ENCODE data around the gene NPRL2.
A peak's percentile ranks its signal among the peaks of the same experiment; 100 is the strongest.

Gene NPRL2

DNA sequence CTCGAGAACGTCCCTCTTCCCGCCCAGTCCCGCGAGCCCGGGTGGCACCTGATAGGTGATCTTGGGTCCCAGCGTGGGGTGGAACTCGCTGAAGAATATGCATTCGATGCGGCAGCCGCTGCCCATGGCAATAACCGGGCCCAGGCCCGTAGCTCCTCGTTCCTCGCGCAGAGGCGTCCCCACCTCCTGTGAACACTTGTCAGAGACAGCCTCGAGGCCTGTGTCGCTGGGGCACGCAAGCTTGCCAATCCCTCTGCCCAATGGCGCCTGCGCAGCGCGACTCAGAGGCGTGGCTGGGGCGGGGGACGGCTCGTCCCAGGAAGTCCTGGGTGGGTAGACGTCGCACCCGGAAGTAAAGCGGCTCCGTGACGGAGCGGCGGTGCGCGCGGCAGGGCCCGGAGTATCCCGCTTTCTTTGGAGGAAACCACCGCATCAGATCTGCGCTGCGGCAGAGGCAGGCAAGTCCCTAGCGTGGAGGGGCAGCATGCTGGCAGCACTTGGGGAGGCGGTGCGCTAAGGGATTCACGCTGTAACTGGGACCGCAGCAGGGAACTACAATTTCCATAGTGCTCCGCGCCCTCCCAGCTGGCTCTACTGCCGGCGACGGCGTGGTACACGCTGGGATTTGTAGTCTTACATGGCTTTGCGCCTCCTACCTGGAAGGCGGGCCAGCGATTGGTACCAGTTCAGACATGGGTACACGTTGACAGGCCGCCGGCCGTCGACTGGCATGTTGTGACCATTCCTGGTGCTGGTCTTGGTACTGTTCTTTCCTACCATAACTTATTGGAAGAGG, at the start of gene NPRL2, which contains the start of gene CYB561D2:
NPRL2 (minus strand) TSS at position 249 of the 796 bp plus-strand sequence; CDS start at position 126, 123 bp downstream.
CYB561D2 (plus strand) TSS at position 336 of the 796 bp plus-strand sequence. CDS start 572 bp downstream, outside the sequence.
- DNase-seq = peak; percentile 93

- DNase-seq = no peak
These were observed 45.9 kb upstream of the NPRL2 start for GRCh38 chr3:50396502-50396901.

DNA sequence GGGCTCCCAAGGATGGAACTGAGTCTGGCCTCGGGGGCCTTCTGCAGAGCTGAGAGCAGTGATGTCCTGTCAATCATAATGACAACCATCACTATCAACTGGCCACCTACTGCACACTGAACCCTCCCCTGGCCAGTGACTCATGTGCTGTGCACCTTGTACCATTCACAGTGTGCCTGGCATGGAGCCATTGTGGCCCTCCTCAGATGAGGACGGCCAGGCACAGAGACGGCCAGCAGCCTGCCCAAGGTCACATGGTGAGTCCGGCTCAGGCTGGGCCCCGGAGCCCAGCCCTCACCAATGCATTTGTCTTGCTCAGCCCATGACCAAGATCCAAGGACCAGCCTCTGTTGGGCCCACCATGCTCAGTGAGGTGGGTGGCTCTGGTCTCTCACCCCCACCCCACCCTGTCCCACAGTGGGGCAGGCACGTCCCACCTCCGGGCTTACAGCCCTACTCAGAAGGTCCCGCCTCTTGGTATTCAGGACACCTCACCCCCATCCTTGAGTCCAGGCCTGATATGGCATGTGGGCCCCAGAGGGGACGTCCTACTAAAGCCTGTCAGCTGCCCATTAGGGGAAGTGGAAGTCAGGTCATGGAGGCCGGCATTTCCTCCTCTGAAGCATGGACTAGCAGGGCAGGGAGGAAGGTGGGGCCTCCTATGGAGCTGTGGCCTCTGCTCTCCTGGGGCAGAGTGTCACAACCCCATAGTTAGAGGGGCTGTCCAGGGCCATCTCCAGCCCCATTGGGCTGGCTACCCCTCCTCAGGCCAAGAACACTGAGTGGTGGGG, 44.7 kb upstream of the NPRL2 start:
- DNase-seq = no peak

- no peak for DNase-seq
These were observed 42.5 kb upstream of the NPRL2 start for GRCh38 chr3:50393061-50393460.

DNA sequence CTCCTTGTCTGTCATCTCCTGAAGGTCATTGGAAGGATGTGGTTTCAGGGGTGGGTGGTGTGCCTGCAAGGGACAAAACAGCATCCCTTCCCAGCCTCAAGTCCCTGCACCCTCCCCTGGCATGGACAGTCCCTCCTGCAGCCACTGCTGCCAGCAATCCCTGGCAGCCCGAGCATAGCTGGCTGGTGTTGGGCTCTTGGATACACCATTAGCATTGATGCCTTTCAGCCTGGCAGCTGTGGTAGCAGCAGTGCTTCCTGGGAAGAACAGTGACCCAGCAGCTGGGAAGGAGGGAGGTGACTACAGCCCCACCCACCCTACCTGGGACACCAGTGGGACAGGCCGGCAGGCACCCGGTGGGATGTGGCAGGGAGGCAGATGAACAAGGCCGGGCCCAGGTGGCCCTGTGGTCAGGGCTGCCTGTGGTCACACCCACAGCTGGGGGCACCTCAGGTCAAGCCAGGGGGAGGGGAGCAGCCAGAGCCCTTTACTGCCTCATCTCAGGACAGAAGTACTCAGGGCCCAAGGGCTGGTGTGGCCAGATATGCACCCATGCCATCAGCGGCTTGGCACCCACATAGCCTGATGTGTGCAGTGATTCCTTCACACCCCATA, 41.6 kb upstream of the NPRL2 start:
- no peak for DNase-seq

- DNase-seq = no peak
These were observed 40.1 kb upstream of the NPRL2 start for GRCh38 chr3:50390508-50391224.

GRCh38 chr3:50389414-50389767, 38.8 kb upstream of the NPRL2 start:
- no peak for DNase-seq

- no peak for DNase-seq
These were observed 38.3 kb upstream of the NPRL2 start for GRCh38 chr3:50388720-50389413.

- no peak for DNase-seq
These were observed 37.6 kb upstream of the NPRL2 start for GRCh38 chr3:50388016-50388719.

DNA sequence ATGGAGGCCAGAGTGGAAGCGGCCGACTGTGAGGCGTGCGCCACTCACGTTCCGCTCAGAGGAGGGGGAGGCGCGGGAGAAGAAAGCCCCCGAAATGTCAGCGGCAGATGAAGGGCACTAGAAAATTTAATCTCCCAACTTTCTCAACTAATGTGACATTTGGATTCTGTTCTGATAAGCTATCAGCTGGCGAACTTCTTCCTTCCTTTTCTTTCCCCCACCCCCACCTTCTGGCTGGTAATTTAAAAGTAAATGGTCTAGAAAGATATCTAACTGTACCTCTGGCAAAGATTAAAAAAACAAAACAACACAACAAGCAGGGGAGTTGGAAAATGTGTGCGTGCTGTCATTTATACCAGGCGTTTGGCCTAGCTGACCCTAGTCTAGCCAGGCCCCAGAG, 35.2 kb upstream of the NPRL2 start:
- no peak for DNase-seq

GRCh38 chr3:50383750-50384149, 33.2 kb upstream of the NPRL2 start:
- DNase-seq = no peak

- no peak for DNase-seq
These were observed 32.1 kb upstream of the NPRL2 start for GRCh38 chr3:50382722-50383121.

DNA sequence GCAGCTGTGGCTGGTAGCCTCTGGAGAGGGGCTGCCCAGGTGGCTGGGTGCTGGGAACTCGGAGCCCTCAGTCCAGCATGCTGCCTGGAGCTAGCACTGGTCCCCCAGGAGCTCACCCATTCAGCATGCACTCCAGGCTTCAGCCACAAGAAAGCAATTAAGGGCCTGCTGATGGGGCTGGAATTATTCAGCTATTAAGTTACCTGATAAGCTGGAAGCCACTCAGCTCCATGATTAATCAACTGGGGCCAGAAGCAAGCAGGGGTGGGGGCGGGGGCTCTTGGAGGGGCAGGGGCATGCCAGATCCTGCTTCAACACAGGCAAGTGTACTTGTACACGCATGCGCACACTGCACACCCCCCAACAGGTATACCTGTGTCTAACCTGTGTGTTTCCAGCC, 30.8 kb upstream of the NPRL2 start:
- DNase-seq = no peak

DNA sequence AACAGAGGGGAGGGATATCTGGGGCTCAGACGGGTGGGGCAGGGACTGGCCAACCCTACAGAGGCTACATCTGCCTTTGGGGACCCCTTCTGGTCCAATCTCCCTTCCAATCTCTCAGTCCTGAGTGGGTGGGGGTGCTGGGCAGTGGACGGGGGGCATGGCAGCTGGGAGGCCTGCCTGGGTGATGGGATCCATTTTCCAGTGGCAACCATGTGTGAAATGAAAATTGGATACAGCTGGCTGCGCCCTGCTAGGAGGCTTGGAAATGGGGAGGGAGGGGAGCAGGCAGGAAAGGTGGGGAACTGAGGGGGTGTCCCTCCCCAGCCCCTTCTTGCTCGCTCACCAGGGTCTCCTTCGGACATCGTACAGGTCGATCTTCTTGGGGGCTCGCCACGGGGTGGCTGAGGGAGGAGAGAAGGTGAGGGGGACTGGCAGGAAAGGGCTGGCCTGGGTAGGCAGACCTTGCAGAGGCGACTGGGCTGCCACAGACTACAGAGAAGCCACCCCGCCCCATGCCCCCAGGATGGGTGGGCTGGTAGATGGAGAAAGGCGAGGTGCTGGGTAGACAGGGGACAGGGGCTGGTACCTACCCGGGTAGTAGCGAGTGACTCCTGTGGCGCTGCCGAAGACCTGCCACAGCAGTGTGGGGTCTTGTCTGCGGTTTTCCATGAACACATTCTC, 30.0 kb upstream of the NPRL2 start:
- DNase-seq = no peak

DNA sequence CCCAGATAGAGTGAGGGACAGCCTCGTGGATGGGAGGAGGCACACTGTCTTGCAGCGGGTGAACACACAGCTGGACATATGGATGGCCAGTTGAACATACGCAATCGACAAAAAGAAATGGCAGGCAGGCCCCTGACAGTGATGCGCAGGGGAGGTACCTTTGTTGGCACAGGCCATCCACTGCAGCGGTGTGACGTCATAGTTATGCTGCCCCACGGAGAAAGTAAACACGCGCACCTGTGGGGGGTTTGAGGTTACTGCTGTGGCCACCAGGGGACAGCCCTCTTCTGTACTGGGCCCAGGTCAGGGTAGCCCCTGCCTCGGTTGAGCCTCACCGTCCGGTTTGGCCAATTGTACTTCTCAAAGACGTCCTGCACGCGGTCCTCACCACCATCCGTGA, 28.2 kb upstream of the NPRL2 start:
- DNase-seq = no peak

DNA sequence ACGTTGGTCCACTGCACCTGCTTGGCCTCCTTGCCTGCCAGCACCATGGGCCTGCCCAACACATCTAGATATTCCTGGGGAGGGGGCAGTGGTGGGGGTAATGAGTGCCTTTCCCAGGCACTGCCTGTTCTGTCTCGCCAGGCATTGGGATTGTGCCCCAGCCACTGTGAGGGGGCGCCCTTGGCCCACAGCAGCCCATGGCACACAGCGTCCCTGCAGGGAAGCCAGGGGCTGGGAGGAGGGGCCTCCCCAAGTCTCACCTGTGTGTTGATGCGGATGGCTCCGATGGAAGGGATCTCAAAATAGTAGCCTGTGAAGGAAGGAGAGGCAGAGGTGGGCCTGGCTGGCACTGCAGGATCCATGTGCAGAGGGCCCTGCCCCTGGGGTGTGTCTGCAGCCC, 27.4 kb upstream of the NPRL2 start:
- no peak for DNase-seq

GRCh38 chr3:50375258-50375931, 24.8 kb upstream of the NPRL2 start:
- no peak for DNase-seq

GRCh38 chr3:50374363-50375257, 24.0 kb upstream of the NPRL2 start:
- no peak for DNase-seq
